ENCODE measurements around the gene PTPRN2. TPM values are rescaled to one million over a fixed set of nuclear protein-coding genes. Genes with fewer than 3 reads are reported as not detected.
"Not testable (repeated sequence)": the region's sequence is repeated elsewhere in the genome, so short reads cannot be mapped to it uniquely, and the experiment has no call there.

The PTPRN2 gene
- polyA plus RNA-seq, 6 donors from 2014 or later, result 1.4 to 4.6 (median 3.8) TPM

DNA sequence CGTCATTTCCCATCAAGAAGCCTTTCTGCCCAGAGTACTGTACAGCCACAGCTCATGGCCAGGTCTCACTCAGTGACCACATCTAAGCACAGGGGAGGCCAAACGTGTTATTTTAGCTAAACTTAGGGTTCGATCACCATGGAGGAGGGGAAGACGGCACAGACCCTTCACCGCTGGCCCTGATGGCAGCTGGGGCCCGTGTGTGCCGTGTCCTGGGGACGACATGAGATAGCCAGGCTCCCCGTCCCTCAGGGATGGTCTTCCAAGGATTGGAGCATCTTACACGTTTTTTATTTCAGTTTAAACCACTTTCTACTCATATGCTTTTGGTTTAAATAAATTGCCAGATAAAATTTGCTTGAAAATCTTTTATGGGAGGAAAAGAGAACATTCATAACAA is 737.9 kb downstream of the PTPRN2 start:
- Mint-ChIP-seq H3K36me3 (no peaks in the 10 kb centered on the region), H3K27me3 (peaks cover 0 to 4% (median 0%) of the 10 kb centered on the region in 3 donors), H3K27ac (no peak overlapping the region), H3K9me3 (no peaks in the 10 kb centered on the region), H3K4me3 (no peak overlapping the region), H3K4me1 (peaks cover 7 to 21% (median 20%) of the 10 kb centered on the region in 3 donors)
- DNase-seq, result no peak
- no peak for ATAC-seq (ENCODE audit: low read depth in 2 of 2)

DNA sequence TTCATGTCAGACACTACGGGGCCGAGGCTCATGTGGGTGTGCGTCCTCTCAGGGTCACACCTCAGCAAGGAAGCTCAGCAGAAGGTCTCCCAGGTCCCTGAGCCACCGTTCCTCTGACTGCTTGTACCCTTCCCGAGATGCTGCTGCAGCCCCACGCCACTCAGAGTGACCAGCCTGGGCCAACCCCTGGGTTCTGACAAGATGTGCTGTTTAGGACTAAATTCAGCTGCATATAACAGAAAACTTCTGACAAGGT is 738.4 kb downstream of the PTPRN2 start:
- Mint-ChIP-seq H3K36me3 (no peaks in the 10 kb centered on the region), H3K27me3 (peaks cover 0 to 4% (median 0%) of the 10 kb centered on the region in 3 donors), H3K27ac (no peak overlapping the region), H3K4me1 (peaks cover 7 to 17% (median 16%) of the 10 kb centered on the region in 3 donors), H3K9me3 (no peaks in the 10 kb centered on the region), H3K4me3 (no peak overlapping the region)
- ATAC-seq (ENCODE audit: low read depth in 2 of 2) (no peak), DNase-seq (no peak)

DNA sequence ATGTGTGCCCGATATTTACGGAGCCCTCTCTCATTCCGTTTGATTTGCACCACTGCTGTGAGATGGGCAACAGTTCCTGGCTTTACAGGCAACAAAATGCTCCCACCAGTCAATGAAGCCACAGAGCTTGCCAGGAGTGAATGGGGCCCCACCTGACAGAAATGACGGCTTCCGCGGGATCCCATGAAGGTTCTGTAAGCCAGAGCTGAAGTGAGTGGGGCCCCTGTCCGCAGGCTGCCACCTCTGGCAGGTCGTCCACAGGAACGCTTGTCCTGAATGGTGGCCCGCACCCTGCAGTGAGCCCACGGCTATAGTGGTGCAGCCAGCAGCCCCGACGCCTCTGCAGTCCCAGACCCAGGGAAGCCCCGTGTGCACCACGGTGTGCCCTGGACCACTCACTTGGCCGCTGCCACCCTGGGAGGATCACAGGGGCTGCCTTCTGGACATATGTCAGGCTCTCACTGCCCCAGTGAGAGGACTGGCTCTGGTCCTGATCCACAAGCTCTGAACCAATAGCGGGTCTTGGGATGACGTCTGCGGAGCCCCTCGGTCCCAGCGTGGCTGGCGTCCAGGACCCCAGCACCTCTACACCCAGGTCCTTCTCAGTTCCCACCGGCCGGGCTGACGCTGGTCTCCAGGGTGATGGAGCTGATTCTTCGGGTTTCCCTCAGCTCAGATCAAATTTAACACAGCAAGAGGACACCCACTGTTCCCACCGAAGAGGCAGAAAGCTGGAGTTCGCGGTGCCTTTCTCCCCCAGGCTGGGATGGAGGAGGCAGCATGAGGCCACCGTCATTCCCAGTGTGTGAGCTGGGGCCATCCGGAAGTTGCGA is 738.9 kb downstream of the PTPRN2 start:
- no peaks in the 10 kb centered on the region for H3K9me3 Mint-ChIP-seq
- DNase-seq, result no peak
- no peak overlapping the region for H3K27ac Mint-ChIP-seq
- H3K27me3 Mint-ChIP-seq, result peaks cover 0 to 4% (median 0%) of the 10 kb centered on the region in 3 donors
- no peak for ATAC-seq (ENCODE audit: low read depth in 2 of 2)
- peaks cover 7 to 13% (median 12%) of the 10 kb centered on the region in 3 donors for H3K4me1 Mint-ChIP-seq
- H3K4me3 Mint-ChIP-seq, result no peak overlapping the region
- no peaks in the 10 kb centered on the region for H3K36me3 Mint-ChIP-seq

DNA sequence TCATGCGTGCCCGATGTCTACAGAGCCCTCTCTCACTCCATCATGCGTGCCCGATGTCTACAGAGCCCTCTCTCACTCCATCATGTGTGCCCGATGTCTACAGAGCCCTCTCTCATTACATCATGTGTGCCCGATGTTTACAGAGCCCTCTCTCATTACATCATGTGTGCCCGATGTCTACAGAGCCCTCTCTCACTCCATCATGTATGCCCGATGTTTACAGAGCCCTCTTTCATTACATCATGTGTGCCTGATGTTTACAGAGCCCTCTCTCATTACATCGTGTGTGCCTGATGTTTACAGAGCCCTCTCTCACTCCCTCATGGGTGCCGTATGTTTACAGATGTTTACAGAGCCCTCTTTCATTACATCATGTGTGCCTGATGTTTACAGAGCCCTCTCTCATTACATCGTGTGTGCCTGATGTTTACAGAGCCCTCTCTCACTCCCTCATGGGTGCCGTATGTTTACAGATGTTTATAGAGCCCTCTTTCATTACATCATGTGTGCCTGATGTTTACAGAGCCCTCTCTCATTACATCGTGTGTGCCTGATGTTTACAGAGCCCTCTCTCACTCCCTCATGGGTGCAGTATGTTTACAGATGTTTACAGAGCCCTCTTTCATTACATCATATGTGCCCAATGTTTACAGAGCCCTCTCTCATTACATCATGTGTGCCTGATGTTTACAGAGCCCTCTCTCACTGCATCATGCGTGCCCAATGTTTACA is 739.7 kb downstream of the PTPRN2 start:
- not testable (repeated sequence) for H3K36me3 Mint-ChIP-seq; H3K9me3 Mint-ChIP-seq; H3K4me3 Mint-ChIP-seq; ATAC-seq (ENCODE audit: low read depth in 2 of 2); DNase-seq; H3K4me1 Mint-ChIP-seq; H3K27ac Mint-ChIP-seq; H3K27me3 Mint-ChIP-seq

DNA sequence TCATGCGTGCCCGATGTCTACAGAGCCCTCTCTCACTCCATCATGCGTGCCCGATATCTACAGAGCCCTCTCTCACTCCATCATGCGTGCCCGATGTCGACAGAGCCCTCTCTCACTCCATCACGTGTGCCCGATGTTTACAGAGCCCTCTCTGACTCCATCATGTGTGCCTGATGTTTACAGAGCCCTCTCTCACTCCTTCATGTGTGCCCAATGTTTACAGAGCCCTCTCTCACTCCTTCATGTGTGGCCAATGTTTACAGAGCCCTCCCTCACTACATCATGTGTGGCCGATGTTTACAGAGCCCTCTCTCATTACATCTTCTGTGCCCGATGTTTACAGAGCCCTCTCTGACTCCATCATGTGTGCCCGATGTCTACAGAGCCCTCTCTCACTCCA is 740.9 kb downstream of the PTPRN2 start:
- not testable (repeated sequence) for H3K4me3 Mint-ChIP-seq; H3K4me1 Mint-ChIP-seq; H3K36me3 Mint-ChIP-seq; H3K27me3 Mint-ChIP-seq; DNase-seq; ATAC-seq (ENCODE audit: low read depth in 2 of 2); H3K27ac Mint-ChIP-seq; H3K9me3 Mint-ChIP-seq

DNA sequence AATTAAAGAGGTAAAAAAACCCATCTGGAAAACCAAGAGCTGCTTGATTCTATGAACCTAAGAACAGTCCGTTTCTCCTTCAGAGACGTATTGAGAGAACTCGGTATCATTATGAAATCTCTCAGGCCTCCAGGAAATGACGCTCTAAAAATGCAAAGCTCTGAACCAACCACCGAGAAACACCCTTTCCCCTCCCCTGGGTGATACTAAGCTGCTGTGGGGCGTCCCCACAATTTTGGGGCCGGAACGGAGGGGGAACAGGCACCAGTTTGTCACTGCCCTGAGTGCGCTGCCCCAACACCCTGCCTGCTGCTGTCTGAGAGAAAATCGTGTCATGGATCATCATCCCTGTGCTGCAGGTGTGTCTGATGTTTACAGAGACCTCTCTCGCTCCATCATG is 741.4 kb downstream of the PTPRN2 start:
- Mint-ChIP-seq H3K27me3 (no peaks in the 10 kb centered on the region), H3K4me1 (peaks cover 0 to under 1% (median under 1%) of the 10 kb centered on the region in 3 donors), H3K36me3 (no peaks in the 10 kb centered on the region), H3K9me3 (no peaks in the 10 kb centered on the region), H3K4me3 (no peak overlapping the region), H3K27ac (no peak overlapping the region)
- DNase-seq (no peak), ATAC-seq (ENCODE audit: low read depth in 2 of 2) (no peak)

DNA sequence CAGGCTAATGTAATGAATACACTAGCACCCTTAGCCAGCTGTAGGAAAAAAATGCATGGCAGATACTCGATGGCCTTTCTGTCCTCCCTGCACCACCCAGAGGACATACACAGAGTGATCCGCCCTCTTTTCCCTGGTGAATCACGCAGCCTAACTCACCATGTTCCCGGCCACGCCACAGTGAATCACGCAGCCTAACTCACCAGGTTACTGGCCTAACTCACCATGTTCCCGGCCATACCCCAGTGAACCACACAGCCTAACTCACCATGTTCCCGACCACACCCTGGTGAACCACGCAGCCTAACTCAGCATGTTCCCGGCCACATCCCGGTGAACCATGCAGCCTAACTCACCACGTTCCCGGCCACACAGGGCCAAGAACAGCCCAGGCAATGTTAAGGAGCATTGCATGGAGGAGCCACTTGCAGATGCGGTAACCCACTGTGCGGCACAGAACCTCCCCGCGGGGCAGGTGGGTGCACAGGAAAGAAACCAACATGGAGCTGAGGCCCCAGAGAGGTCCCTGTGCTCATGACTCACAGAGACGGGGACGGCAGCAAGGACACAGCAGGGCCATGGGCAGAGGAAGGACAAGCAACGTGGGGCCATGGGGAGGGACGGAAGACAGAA is 742.3 kb downstream of the PTPRN2 start:
- Mint-ChIP-seq H3K27ac (no peak overlapping the region), H3K4me3 (peak overlapping the region in 1 of 8 donors; percentile 47), H3K4me1 (no peaks in the 10 kb centered on the region), H3K9me3 (no peaks in the 10 kb centered on the region), H3K27me3 (no peaks in the 10 kb centered on the region), H3K36me3 (no peaks in the 10 kb centered on the region)
- no peak for ATAC-seq (ENCODE audit: low read depth in 2 of 2)
- no peak for DNase-seq

DNA sequence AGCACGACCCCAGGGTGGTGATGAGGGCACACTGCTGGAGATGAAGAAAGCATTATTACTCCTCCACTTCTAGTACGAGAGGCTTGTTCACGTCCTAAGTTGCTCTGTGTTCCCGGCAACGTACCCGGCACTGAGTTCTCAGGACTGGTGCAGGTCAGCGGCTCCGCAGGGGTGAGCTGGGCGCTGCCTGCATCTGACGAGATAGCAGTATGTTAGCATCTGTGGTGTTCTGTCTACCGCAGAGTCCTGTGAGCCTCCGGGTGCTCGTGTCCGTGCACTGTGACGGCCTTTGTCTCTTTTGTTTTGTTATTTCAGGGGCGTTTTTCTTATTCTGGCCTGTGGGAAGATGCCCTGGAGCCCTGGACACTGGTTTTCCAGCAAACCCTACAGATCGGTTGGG is 743.0 kb downstream of the PTPRN2 start:
- Mint-ChIP-seq H3K27me3 (no peaks in the 10 kb centered on the region), H3K36me3 (no peaks in the 10 kb centered on the region), H3K4me3 (no peak overlapping the region), H3K4me1 (no peaks in the 10 kb centered on the region), H3K9me3 (no peaks in the 10 kb centered on the region), H3K27ac (no peak overlapping the region)
- DNase-seq (no peak), ATAC-seq (ENCODE audit: low read depth in 2 of 2) (no peak)

DNA sequence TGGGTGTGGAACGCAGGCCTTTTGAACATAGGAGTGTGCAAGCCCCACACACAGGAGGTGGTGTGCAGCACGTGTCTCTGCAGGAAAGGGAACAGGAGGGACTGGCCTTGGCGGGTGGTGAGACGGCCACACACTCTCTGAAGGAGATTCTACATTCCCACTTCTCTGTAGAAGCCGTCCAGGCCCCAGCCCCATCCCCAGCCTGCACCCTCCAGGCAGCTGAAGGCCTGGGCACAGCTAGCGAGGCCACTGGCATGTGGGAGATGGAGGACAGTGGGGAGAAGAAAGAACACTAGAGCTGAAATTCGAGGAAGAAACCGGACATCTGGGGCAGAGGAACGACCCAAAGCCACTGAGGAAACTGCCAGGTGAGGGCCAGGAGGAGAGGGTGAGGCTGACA is 743.5 kb downstream of the PTPRN2 start:
- Mint-ChIP-seq H3K4me3 (no peak overlapping the region), H3K9me3 (no peaks in the 10 kb centered on the region)
- ATAC-seq (ENCODE audit: low read depth in 2 of 2), result no peak

DNA sequence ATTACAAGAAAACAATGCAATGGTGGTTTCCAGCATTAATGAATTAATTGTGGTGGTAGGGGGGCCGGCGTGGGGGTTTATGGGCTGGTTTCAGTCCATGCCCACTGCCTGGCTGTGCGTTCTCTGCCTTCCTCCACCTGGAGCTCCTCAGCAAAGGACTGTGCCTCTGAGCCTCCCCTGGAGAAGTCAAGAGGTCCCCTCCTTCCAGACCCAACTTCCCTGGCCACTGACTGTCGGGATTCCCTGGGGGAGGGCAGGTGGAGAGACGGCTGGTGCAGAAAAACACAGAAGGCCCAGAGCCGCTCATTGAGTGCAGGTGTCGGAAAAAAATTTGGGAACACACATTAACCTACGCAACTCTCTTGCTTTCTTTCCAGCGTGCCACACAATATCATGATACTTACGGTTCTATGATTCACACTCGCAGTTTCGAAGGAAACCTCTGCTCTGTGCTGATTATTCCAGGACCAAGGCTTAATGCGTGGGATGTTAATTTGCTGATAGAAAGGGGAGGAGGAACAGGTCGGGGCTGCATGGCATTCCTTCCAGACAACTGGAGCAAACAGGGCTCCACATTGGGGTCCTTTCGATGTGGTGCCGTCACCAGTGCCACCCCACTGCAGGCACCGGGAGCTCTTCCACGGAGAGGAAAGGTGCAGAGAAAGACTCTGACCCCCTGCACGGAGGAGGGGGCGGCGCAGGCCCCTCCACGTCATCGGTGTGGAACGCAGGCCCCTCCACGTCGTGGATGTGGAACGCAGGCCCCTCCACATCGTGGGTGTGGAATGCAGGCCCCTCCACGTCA is 744.1 kb downstream of the PTPRN2 start:
- H3K27me3 Mint-ChIP-seq, result no peaks in the 10 kb centered on the region
- H3K4me1 Mint-ChIP-seq, result no peaks in the 10 kb centered on the region
- H3K36me3 Mint-ChIP-seq, result no peaks in the 10 kb centered on the region
- no peak overlapping the region for H3K27ac Mint-ChIP-seq
- DNase-seq (no peak), ATAC-seq (ENCODE audit: low read depth in 2 of 2) (no peak)
- no peak overlapping the region for H3K4me3 Mint-ChIP-seq
- H3K9me3 Mint-ChIP-seq, result no peaks in the 10 kb centered on the region

More for the DNA sequence above, 743.5 kb downstream of the PTPRN2 start:
- Mint-ChIP-seq H3K27ac (peak overlapping the region in 1 of 6 donors; percentile 69), H3K36me3 (no peaks in the 10 kb centered on the region), H3K27me3 (no peaks in the 10 kb centered on the region), H3K4me1 (no peaks in the 10 kb centered on the region)
- no peak for DNase-seq

DNA sequence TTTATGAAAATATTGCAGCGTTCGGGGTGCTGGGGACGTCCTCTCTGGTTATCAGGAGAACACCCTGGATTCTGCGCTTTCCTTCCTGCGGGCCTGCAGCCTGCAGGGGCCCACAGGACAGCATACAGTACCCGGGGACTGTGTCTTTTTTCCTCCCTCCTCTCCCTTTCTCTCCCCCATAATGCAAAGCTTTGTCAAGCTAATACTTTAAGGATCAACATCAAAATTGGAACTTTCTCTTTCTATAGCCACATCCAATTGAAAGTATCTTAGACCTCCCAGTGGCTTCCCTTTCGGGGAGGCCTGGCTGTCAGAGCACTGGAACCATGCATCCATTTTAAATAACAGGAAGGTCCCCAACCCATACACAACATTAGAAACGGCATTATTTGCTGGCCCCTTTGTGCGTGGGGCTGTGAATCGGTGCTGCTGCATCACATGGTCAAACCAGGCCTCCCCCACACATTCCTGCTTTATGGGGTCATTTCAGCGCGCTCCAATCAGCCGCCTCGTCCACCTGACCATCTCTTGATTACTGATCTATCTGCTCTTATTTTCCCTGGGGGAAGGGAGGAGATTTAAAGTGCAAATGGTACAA is 745.8 kb downstream of the PTPRN2 start:
- Mint-ChIP-seq H3K4me3 (no peak overlapping the region), H3K27ac (no peak overlapping the region), H3K9me3 (no peaks in the 10 kb centered on the region), H3K4me1 (no peaks in the 10 kb centered on the region), H3K36me3 (no peaks in the 10 kb centered on the region), H3K27me3 (no peaks in the 10 kb centered on the region)
- DNase-seq, result no peak
- no peak for ATAC-seq (ENCODE audit: low read depth in 2 of 2)

DNA sequence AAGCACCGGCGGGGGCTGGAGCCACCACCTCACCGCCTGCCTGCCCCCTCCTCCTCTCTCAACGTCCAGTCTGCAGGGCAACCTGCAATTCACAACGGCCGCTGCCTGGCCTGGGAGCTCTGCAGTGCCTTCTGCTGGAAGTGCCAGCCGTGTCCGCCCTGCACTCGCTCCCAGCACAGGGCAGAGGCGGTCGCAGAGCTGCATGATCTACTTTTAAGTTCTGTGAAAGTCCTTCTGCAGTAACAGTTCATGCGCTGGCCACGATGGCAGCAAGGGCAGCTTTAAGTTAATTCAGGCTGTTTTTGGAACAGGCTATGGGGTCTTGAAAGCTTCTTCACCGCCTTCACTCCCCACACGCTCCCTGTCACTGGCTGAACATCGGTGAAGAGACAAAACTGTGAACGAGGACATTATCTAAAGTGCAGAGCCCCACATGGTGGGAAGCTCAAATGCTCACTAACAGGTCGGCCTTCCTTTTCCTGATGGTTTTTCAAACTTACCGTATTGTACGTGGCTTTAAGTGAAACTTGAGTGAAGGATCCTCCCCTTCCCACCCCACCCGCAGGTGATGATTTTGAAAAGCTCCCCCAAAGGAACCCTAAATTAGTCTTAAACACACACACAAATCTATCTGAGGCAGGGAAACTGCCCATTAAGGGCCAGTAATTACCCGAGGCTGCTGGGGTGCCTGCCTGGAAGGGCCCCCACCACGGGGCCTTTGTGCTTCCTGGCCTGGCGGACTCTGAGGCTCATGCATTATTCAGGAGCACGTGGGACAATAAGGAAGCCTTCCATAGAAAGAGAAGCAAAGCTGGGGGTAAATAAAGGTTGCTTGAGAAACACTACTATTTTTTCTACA is 746.5 kb downstream of the PTPRN2 start:
- no peak for ATAC-seq (ENCODE audit: low read depth in 2 of 2)
- Mint-ChIP-seq H3K27ac (no peak overlapping the region), H3K9me3 (no peaks in the 10 kb centered on the region), H3K27me3 (no peaks in the 10 kb centered on the region), H3K4me3 (no peak overlapping the region), H3K36me3 (no peaks in the 10 kb centered on the region), H3K4me1 (no peaks in the 10 kb centered on the region)
- DNase-seq, result no peak
